GM23248 (cell line): ENCODE measurements around the gene COX8A. TPM values are rescaled to one million over a fixed set of nuclear protein-coding genes. Genes with fewer than 3 reads are reported as not detected.

Experiments
- DNase-seq: peaks from one replicate; pipeline ENCODE4 v3.0.0-alpha.2; 2015
- H2AFZ ChIP-seq: fragments of 200-600 bp; sonication (generic); 2 replicates; pipeline ENCODE4 v1.6.1; 2016; ENCODE audit warnings: antibody characterized with exemption
- H3F3A ChIP-seq: fragments of 200-600 bp; sonication (generic); 2 replicates; pipeline ENCODE4 v1.6.1; 2016; ENCODE audit warnings: mild to moderate bottlenecking, antibody characterized with exemption, mixed run types; ENCODE audit not compliant: insufficient read depth
- H3K27ac ChIP-seq: fragments of 200-600 bp; sonication (generic); 2 replicates; pipeline ENCODE4 v1.5.1; 2016; ENCODE audit warnings: mild to moderate bottlenecking
- H3K27me3 ChIP-seq: fragments of 200-600 bp; sonication (generic); replicated peaks from 2 replicates; pipeline ENCODE4 v1.6.1; 2016; ENCODE audit warnings: mild to moderate bottlenecking; ENCODE audit not compliant: insufficient read depth
- H3K36me3 ChIP-seq: fragments of 200-600 bp; sonication (generic); 2 replicates; pipeline ENCODE4 v1.6.1; 2016; ENCODE audit warnings: low read depth, mild to moderate bottlenecking
- H3K4me1 ChIP-seq: fragments of 200-600 bp; sonication (generic); 2 replicates; pipeline ENCODE4 v1.6.1; 2016; ENCODE audit warnings: mild to moderate bottlenecking; ENCODE audit not compliant: insufficient read depth
- H3K4me2 ChIP-seq: fragments of 200-600 bp; sonication (generic); one replicate; pipeline ENCODE4 v1.6.1; 2016; ENCODE audit warnings: mild to moderate bottlenecking; ENCODE audit not compliant: unreplicated experiment
- H3K4me3 ChIP-seq: fragments of 200-600 bp; sonication (generic); 2 replicates; pipeline ENCODE4 v1.5.1; 2016; ENCODE audit warnings: mild to moderate bottlenecking
- H3K79me2 ChIP-seq: fragments of 200-600 bp; sonication (generic); 2 replicates; pipeline ENCODE4 v1.6.1; 2016; ENCODE audit warnings: mild to moderate bottlenecking; ENCODE audit not compliant: insufficient read depth
- H3K9ac ChIP-seq: fragments of 200-600 bp; sonication (generic); 2 replicates; pipeline ENCODE4 v1.6.1; 2016; ENCODE audit warnings: mild to moderate bottlenecking
- H3K9me2 ChIP-seq: fragments of 200-600 bp; sonication (generic); 2 replicates; pipeline ENCODE4 v1.6.1; 2016; ENCODE audit warnings: mixed run types, mild to moderate bottlenecking, moderate library complexity; ENCODE audit not compliant: insufficient read depth
- H3K9me3 ChIP-seq: fragments of 200-600 bp; sonication (generic); one replicate; pipeline ENCODE4 v1.6.1; 2017; ENCODE audit warnings: low read depth
- H4K20me1 ChIP-seq: fragments of 200-600 bp; sonication (generic); 2 replicates; pipeline ENCODE4 v1.6.0; 2016; ENCODE audit not compliant: insufficient read depth
- EZH2 ChIP-seq: fragments of 200-600 bp; sonication (generic); IDR thresholded peaks from 2 replicates; pipeline ENCODE4 v1.6.1; 2018; ENCODE audit warnings: antibody characterized with exemption, mild to moderate bottlenecking; ENCODE audit not compliant: insufficient read depth, poor library complexity, severe bottlenecking
- EZH2phosphoT487 ChIP-seq: fragments of 200-600 bp; sonication (generic); IDR thresholded peaks from 2 replicates; pipeline ENCODE4 v1.6.1; 2018; ENCODE audit warnings: antibody characterized with exemption, moderate library complexity, mild to moderate bottlenecking, low read depth; ENCODE audit not compliant: insufficient read depth
- WGBS, 2 experiments: methylation state at CpG; one replicate each; pipeline ENCODE4 v1.1.6; 2015 to 2017; ENCODE audit warnings: low lambda C conversion rate in 2 of 2, low coverage in 1 of 2; ENCODE audit errors: missing lambda C conversion rate in 2 of 2; 5-methylcytosine and 5-hydroxymethylcytosine counted together
- in situ Hi-C: fragments of 300-500 bp; cut with MboI; formaldehyde crosslinking; loops from 2 replicates; pipeline ENCODE4 v1.15.0; 2020
- polyA plus RNA-seq: library from polyadenylated mRNA; unstranded; fragments of >200 nt; fragmentation: Nextera tagmentation; extraction: Ambion mirVana; gene quantifications from 2 replicates; pipeline ENCODE4 v1.2.1, GENCODE V29; 2016
- total RNA-seq: library from RNA; depleted of rRNA; stranded (reverse); fragments of >200 nt; shearing (Covaris generic); gene quantifications from 2 replicates; pipeline ENCODE4 v1.2.3, GENCODE V29; 2014

COX8A gene
- total and polyA plus RNA-seq, 2 experiments from 2014 or later = 388 to 397 TPM

- Histone ChIP-seq H3K36me3 (no peaks in the 10 kb centered on the region), H3K27me3 (no peaks in the 10 kb centered on the region), H3K9me3 (no peaks in the 10 kb centered on the region), H3K9ac (peak overlapping the region; percentile 37), H3K27ac (no peak overlapping the region), H3K4me1 (peaks cover 4% of the 10 kb centered on the region), H3F3A (no peaks in the 10 kb centered on the region), H3K4me3 (peak overlapping the region; percentile 67), H2AFZ (peak overlapping the region; percentile 55; the same call in 1 of the 2 replicates), H3K79me2 (no peaks in the 10 kb centered on the region), H3K4me2 (peak overlapping the region; percentile 82), H3K9me2 (no peaks in the 10 kb centered on the region), H4K20me1 (no peaks in the 10 kb centered on the region)
- in situ Hi-C loops = loop anchor here (10.0 kb wide), 1 partner anchor 145 kb away; no protein-coding TSS in a partner anchor
- TF ChIP-seq EZH2 (no peak), EZH2phosphoT487 (no peak)
- 2 to 3% methylated on average over 18 to 31 of the region's 67 CpGs for whole genome bisulfite sequencing, 2 experiments
- DNase-seq = peak; percentile 89
Measured at GRCh38 chr11:64000026-64000739, 25.8 kb downstream of the COX8A start.

GRCh38 chr11:64000740-64001483, 26.5 kb downstream of the COX8A start:
- H3K27ac ChIP-seq = no peak overlapping the region
- peak overlapping the region; percentile 82 for H3K4me2 ChIP-seq
- peak overlapping the region; percentile 67 for H3K4me3 ChIP-seq
- no peaks in the 10 kb centered on the region for H3K9me3 ChIP-seq
- TF ChIP-seq EZH2 (no peak), EZH2phosphoT487 (no peak)
- H3F3A ChIP-seq = no peaks in the 10 kb centered on the region
- peak; percentile 16 for DNase-seq
- H3K27me3 ChIP-seq = no peaks in the 10 kb centered on the region
- peak overlapping the region; percentile 37 for H3K9ac ChIP-seq
- H3K36me3 ChIP-seq = no peaks in the 10 kb centered on the region
- in situ Hi-C loops = loop anchor here (10.0 kb wide), 1 partner anchor 144 kb away; no protein-coding TSS in a partner anchor
- no peaks in the 10 kb centered on the region for H3K9me2 ChIP-seq
- WGBS, 2 experiments = 14 to 16% methylated on average over 45 to 56 of the region's 60 CpGs
- no peaks in the 10 kb centered on the region for H3K79me2 ChIP-seq
- peak overlapping the region; percentile 55; the same call in 1 of the 2 replicates for H2AFZ ChIP-seq
- peaks cover 4% of the 10 kb centered on the region for H3K4me1 ChIP-seq
- no peaks in the 10 kb centered on the region for H4K20me1 ChIP-seq

GRCh38 chr11:64001484-64002420, 27.3 kb downstream of the COX8A start:
- DNase-seq = peak; percentile 33
- TF ChIP-seq EZH2phosphoT487 (no peak), EZH2 (no peak)
- 62 to 65% methylated on average over 23 of the region's 23 CpGs for WGBS, 2 experiments
- no peak overlapping the region for H3K27ac ChIP-seq
- no peaks in the 10 kb centered on the region for H3K36me3 ChIP-seq
- no peak overlapping the region for H3K4me2 ChIP-seq
- H3K4me1 ChIP-seq = peaks cover 4% of the 10 kb centered on the region
- H3K9me2 ChIP-seq = no peaks in the 10 kb centered on the region
- in situ Hi-C loops = loop anchor here (10.0 kb wide), 1 partner anchor 143 kb away; no protein-coding TSS in a partner anchor
- H3K27me3 ChIP-seq = no peaks in the 10 kb centered on the region
- H3K79me2 ChIP-seq = no peaks in the 10 kb centered on the region
- no peaks in the 10 kb centered on the region for H4K20me1 ChIP-seq
- H3K9ac ChIP-seq = no peak overlapping the region
- no peak overlapping the region for H2AFZ ChIP-seq
- 0 out of 2 replicates have a peak, but pooled peaks cover 2% of the 10 kb centered on the region for H3F3A ChIP-seq
- H3K4me3 ChIP-seq = no peak overlapping the region
- H3K9me3 ChIP-seq = no peaks in the 10 kb centered on the region
